K562 (cell line): Measurements from ENCODE around the gene SORCS1. TPM values are rescaled to one million over a fixed set of nuclear protein-coding genes. Genes with fewer than 3 reads are reported as not detected.

ENCODE experiments used
- ATAC-seq: fragments of 200-7000 bp; cut with Tn5 transposase; 3 replicates; pipeline ENCODE4 v1.9.1; 2020; ENCODE audit warnings: moderate library complexity
- BruUV-seq: library from RNA; stranded (reverse); fragments of 400-500 nt; replicated peaks from 2 replicates; lab custom pipeline; 2021; lab: Mats Ljungman, UMichigan
- CTCF ChIA-PET: fragments of 300-600 bp; formaldehyde crosslinking; extraction: SDS; loops from one replicate; lab custom pipeline; 2021; ENCODE audit warnings: low intra/inter-chr PET ratio; lab: Yijun Ruan, JAX
- POLR2A ChIA-PET: fragments of 300-600, 350-650 bp; sonication (Branson Sonifier 250); formaldehyde crosslinking; extraction: SDS; loops from one replicate; lab custom pipeline; 2021; ENCODE audit warnings: antibody characterized with exemption, inconsistent platforms; lab: Yijun Ruan, JAX
- DNase-seq, 4 experiments: peaks; one replicate each; pipeline versions ENCODE4 v3.0.0 to v3.0.0-alpha.2; 2011 to 2018; ENCODE audit warnings: low spot score in 3 of 4, mixed read lengths in 3 of 4; ENCODE audit errors: extremely low read depth in 1 of 4
- FAIRE-seq: peaks from 2 replicates; lab custom pipeline; 2011; peaks lifted over from hg19 to GRCh38; lab: Jason Lieb, UNC
- H2AFZ ChIP-seq: 2 replicates; pipeline ENCODE4 v1.6.0; 2011; ENCODE audit warnings: low read depth, low read length, control low read depth, inconsistent platforms
- H3K27ac ChIP-seq: fragments of 200-600 bp; 3 replicates; pipeline ENCODE4 v1.8.0; 2011; ENCODE audit warnings: low read depth, mild to moderate bottlenecking, control low read depth, inconsistent platforms, low read length, moderate library complexity, mixed read lengths; ENCODE audit errors: extremely low read depth
- H3K27me3 ChIP-seq, 2 experiments: fragments of 300-600 bp in 1 of 2; 2 replicates in 1 of 2; 3 replicates in 1 of 2; pipeline versions ENCODE4 v1.6.0 to v1.8.0; 2011; ENCODE audit warnings: inconsistent platforms in 2 of 2, low read length in 2 of 2, mild to moderate bottlenecking in 1 of 2, mixed read lengths in 1 of 2, moderate library complexity in 1 of 2; ENCODE audit not compliant: control insufficient read depth in 2 of 2, insufficient read depth in 2 of 2
- H3K36me3 ChIP-seq: fragments of 300-600 bp; 3 replicates; pipeline ENCODE4 v1.8.0; 2011; ENCODE audit warnings: mild to moderate bottlenecking, low read length, inconsistent platforms; ENCODE audit not compliant: control insufficient read depth, insufficient read depth
- H3K4me1 ChIP-seq, 2 experiments: fragments of 200-600 bp in 1 of 2; replicated peaks in 1 of 2; 2 replicates in 1 of 2; 3 replicates in 1 of 2; pipeline versions ENCODE4 v1.5.1 to v1.8.0; 2011; ENCODE audit warnings: inconsistent platforms in 2 of 2, low read length in 2 of 2, mild to moderate bottlenecking in 1 of 2, mixed read lengths in 1 of 2, moderate library complexity in 1 of 2; ENCODE audit not compliant: control insufficient read depth in 2 of 2, insufficient read depth in 2 of 2
- H3K4me2 ChIP-seq: 2 replicates; pipeline ENCODE4 v1.6.1; 2011; ENCODE audit warnings: low read length, control low read depth, inconsistent platforms, mixed read lengths; ENCODE audit not compliant: insufficient read depth
- H3K4me3 ChIP-seq: fragments of 200-600 bp; sonication (generic), shearing (Covaris generic); 2 replicates; pipeline ENCODE4 v1.5.1; 2016; ENCODE audit warnings: control low read depth, inconsistent platforms
- H3K79me2 ChIP-seq: fragments of 200-600 bp; 3 replicates; pipeline ENCODE4 v1.8.0; 2011; ENCODE audit warnings: low read length, inconsistent platforms; ENCODE audit not compliant: control insufficient read depth, insufficient read depth
- H3K9ac ChIP-seq, 2 experiments: 2 replicates each; pipeline versions ENCODE4 v1.6.0 to v1.6.1; 2011; ENCODE audit warnings: low read depth in 2 of 2, low read length in 2 of 2, control low read depth in 1 of 2, inconsistent platforms in 1 of 2, mild to moderate bottlenecking in 1 of 2, mixed read lengths in 1 of 2; ENCODE audit not compliant: insufficient read depth in 1 of 2
- H3K9me1 ChIP-seq: one replicate; pipeline ENCODE4 v1.6.0; 2011; ENCODE audit warnings: inconsistent platforms, mild to moderate bottlenecking, low read length, moderate library complexity; ENCODE audit not compliant: control insufficient read depth, insufficient read depth
- H3K9me3 ChIP-seq: replicated peaks from 2 replicates; pipeline ENCODE4 v1.5.1; 2011; ENCODE audit warnings: low read depth, low read length, inconsistent platforms; ENCODE audit not compliant: control insufficient read depth, insufficient read depth
- H4K20me1 ChIP-seq: replicated peaks from 2 replicates; pipeline ENCODE4 v1.6.1; 2011; ENCODE audit warnings: low read length, inconsistent platforms, mixed read lengths; ENCODE audit not compliant: control insufficient read depth, insufficient read depth
- CTCF ChIP-seq, 3 experiments: IDR thresholded peaks in 2 of 3; conservative IDR thresholded peaks in 1 of 3; 2 replicates each; pipeline ENCODE4 v1.5.1; 2011 to 2012; ENCODE audit warnings: low read length in 3 of 3, mild to moderate bottlenecking in 3 of 3, control low read depth in 2 of 3, improper control_type of control experiment in 1 of 3, inconsistent platforms in 1 of 3, low read depth in 1 of 3, mixed read lengths in 1 of 3, moderate library complexity in 1 of 3; ENCODE audit not compliant: insufficient read depth in 2 of 3
- EZH2 ChIP-seq: IDR thresholded peaks from 2 replicates; pipeline ENCODE4 v1.6.1; 2012; ENCODE audit warnings: low read depth, mild to moderate bottlenecking, inconsistent platforms, low read length, borderline replicate concordance
- FOXK1 ChIP-seq: sonication (generic); formaldehyde crosslinking; IDR thresholded peaks from 2 replicates; pipeline ENCODE4 v1.8.0; 2022; ENCODE audit warnings: missing genetic modification reagents, mild to moderate bottlenecking, borderline replicate concordance
- MED1 ChIP-seq: sonication (generic); formaldehyde crosslinking; IDR thresholded peaks from 2 replicates; pipeline ENCODE4 v1.8.1; 2023; ENCODE audit warnings: missing genetic modification reagents, borderline replicate concordance
- NFIC ChIP-seq: fragments of 450-650 bp; IDR thresholded peaks from 2 replicates; pipeline ENCODE4 v1.6.1; 2017; ENCODE audit warnings: mild to moderate bottlenecking, inconsistent platforms
- RAD21 ChIP-seq, 2 experiments: fragments of 250-450 bp in 1 of 2; fragments of 450-650 bp in 1 of 2; sonication (Bioruptor Pico) in 1 of 2; formaldehyde crosslinking in 1 of 2; IDR thresholded peaks in 1 of 2; conservative IDR thresholded peaks in 1 of 2; 2 replicates each; pipeline versions ENCODE4 v1.4.0 to v1.8.0; 2020 to 2022; ENCODE audit warnings: mild to moderate bottlenecking in 2 of 2, moderate library complexity in 1 of 2
- SLC30A9 ChIP-seq: fragments of 250-450 bp; sonication (Bioruptor Pico); IDR thresholded peaks from 2 replicates; pipeline ENCODE4 v1.8.0; 2022; ENCODE audit warnings: mild to moderate bottlenecking, moderate library complexity
- TAF9B ChIP-seq: fragments of 450-650 bp; IDR thresholded peaks from 2 replicates; pipeline ENCODE4 v1.6.1; 2018; ENCODE audit warnings: mild to moderate bottlenecking; ENCODE audit not compliant: partially characterized antibody
- TRIM24 ChIP-seq, 2 experiments: fragments of 450-650 bp; IDR thresholded peaks; 2 replicates each; pipeline ENCODE4 v1.6.1; 2016
- ZBTB2 ChIP-seq: fragments of 450-650 bp; IDR thresholded peaks from 2 replicates; pipeline ENCODE4 v1.6.1; 2016; ENCODE audit warnings: antibody characterized with exemption
- ZNF274 ChIP-seq: IDR thresholded peaks from 2 replicates; pipeline ENCODE4 v1.6.1; 2011; ENCODE audit warnings: low read depth, mild to moderate bottlenecking, low read length, moderate library complexity, borderline replicate concordance
- WGBS: fragments of 100-300 bp; shearing (Covaris generic); methylation state at CpG from one replicate; pipeline ENCODE4 v1.1.6; 2016; ENCODE audit warnings: low coverage, mixed read lengths; ENCODE audit not compliant: insufficient coverage; ENCODE audit errors: missing lambda C conversion rate; 5-methylcytosine and 5-hydroxymethylcytosine counted together
- in situ Hi-C: fragments of 300-500 bp; cut with MboI; formaldehyde crosslinking; loops from 4 replicates; pipeline ENCODE4 v1.15.0; 2018; ENCODE audit warnings: inconsistent platforms, mixed read lengths
- intact Hi-C: fragments of 100-400 bp; cut with micrococcal nuclease; formaldehyde crosslinking; loops from 2 replicates; pipeline ENCODE4 v1.14.2; 2022
- polyA plus RNA-seq, 8 experiments: library from polyadenylated mRNA; depleted of rRNA in 4 of 8; stranded (reverse) in 5 of 8; unstranded in 3 of 8; fragments of >200 nt; fragmentation: Nextera tagmentation in 2 of 8; fragmentation: Illumina TruSeq in 1 of 8; extraction: Ambion mirVana in 2 of 8; extraction: Trizol in 1 of 8; gene quantifications; 2 replicates each; pipeline versions ENCODE4 v1.2.1 to v1.2.3, GENCODE V29; 2011 to 2014; ENCODE audit warnings: inconsistent platforms in 1 of 8, missing spikeins in 1 of 8
- total RNA-seq, 7 experiments: library from RNA; depleted of rRNA in 6 of 7; stranded (reverse); fragments of >200 nt in 6 of 7; fragmentation: Illumina TruSeq in 2 of 7; extraction: Trizol in 2 of 7; gene quantifications; 2 replicates each; pipeline versions ENCODE4 v1.2.1 to v1.2.3, GENCODE V29; 2011 to 2021; ENCODE audit warnings: low replicate concordance in 1 of 7

The SORCS1 gene
- total and polyA plus RNA-seq, 9 of the 15 experiments (the other 6 are each of a cell fraction or from before 2014, with no cell fraction given): 1.5 to 3.9 (median 2.7) TPM

- intact Hi-C loops (no loop called here), in situ Hi-C loops (no loop called here)
- DNase-seq (no peak), ATAC-seq (no peak), FAIRE-seq (no peak)
- no peaks in the 10 kb centered on the region for H4K20me1 ChIP-seq
- TF ChIP-seq EZH2 (no peak), ZNF274 (no peak), SLC30A9 (CRISPR knock-in tag) (no peak), ZBTB2 (no peak), CTCF (IDR thresholded peaks at IDR 0.05 in 2 of 3, conservative IDR thresholded peaks at IDR 0.05 in 1 of 3; ENCODE audit: insufficient read depth in 2 of 3, low read depth in 1 of 3, low read length in 3 of 3) (0 out of 6 replicates have a peak, but pooled peaks of 1 of the 3 experiments have one; percentile 12), FOXK1 (CRISPR knock-in tag) (no peak), TAF9B (no peak), NFIC (no peak), RAD21 (CRISPR knock-in tag; conservative IDR thresholded peaks at IDR 0.05 in 1 of 2, IDR thresholded peaks at IDR 0.05 in 1 of 2) (0 out of 4 replicates have a peak, but pooled peaks of 1 of the 2 experiments have one; percentile 29), MED1 (CRISPR knock-in tag) (no peak), TRIM24 (IDR thresholded peaks at IDR 0.05) (no peak)
- H3K36me3 ChIP-seq: no peaks in the 10 kb centered on the region
- no peaks in the 10 kb centered on the region for H3K79me2 ChIP-seq
- H3K4me1 ChIP-seq: no peaks in the 10 kb centered on the region
- WGBS: 43% methylated on average over 4 of the region's 4 CpGs
- no peak overlapping the region for H3K4me3 ChIP-seq
- ChIA-PET POLR2A (no interaction called here), CTCF (no interaction called here)
- no peaks in the 10 kb centered on the region for H3K9me3 ChIP-seq
- H2AFZ ChIP-seq: no peak overlapping the region
- no peaks in the 10 kb centered on the region for H3K9me1 ChIP-seq
- H3K4me2 ChIP-seq: no peak overlapping the region
- no peaks in the 10 kb centered on the region for H3K27me3 ChIP-seq
- no TSS peak for BruUV-seq
- H3K27ac ChIP-seq: no peak overlapping the region
- no peak overlapping the region for H3K9ac ChIP-seq
Observed at GRCh38 chr10:106980495-106981451, 183.7 kb downstream of the SORCS1 start.
